ENCODE results near the gene LSM7. TPM values are rescaled to one million over a fixed set of nuclear protein-coding genes. Genes with fewer than 3 reads are reported as not detected.
A peak's percentile ranks its signal among the peaks of the same experiment; 100 is the strongest.

LSM7 gene
- polyA plus RNA-seq (2013, experiment 1 of 2) = 355 TPM
- 354 TPM for polyA plus RNA-seq (2013, experiment 2 of 2)

GRCh38 chr19:2328401-2329148 lies at the start of gene LSM7, which contains the start of gene SPPL2B:
Gene LSM7 (minus strand): TSS chr19:2328586. CDS start chr19:2328566, 20 bp downstream.
Gene SPPL2B (plus strand): TSS chr19:2328684. CDS start chr19:2328710, 26 bp downstream.
- H3K36me3 ChIP-seq (ENCODE audit: control insufficient read depth, insufficient read depth, low read length) = peaks cover 2% of the 10 kb centered on the region
- peak within 1 kb of the TSS; percentile 98 for H3K9ac ChIP-seq (ENCODE audit: low read length)
- H2BK5ac ChIP-seq (ENCODE audit: low read length) = no peak within 1 kb of the TSS
- H3K56ac ChIP-seq (ENCODE audit: low read length) = peak within 1 kb of the TSS; percentile 99
- no peak within 1 kb of the TSS for H2BK15ac ChIP-seq (replicated peaks; ENCODE audit: low read depth)
- peak within 1 kb of the TSS; percentile 60 for H3K27ac ChIP-seq (ENCODE audit: low read depth, low read length)
- no peak within 1 kb of the TSS for H2BK120ac ChIP-seq (ENCODE audit: low read depth, low read length)
- H3K27me3 ChIP-seq (ENCODE audit: insufficient read depth, low read length, poor library complexity) = no peaks in the 10 kb centered on the region
- H2AK5ac ChIP-seq (ENCODE audit: low read length) = no peak within 1 kb of the TSS
- H3K4me3 ChIP-seq (ENCODE audit: low read length) = peak within 1 kb of the TSS; percentile 99
- H3K18ac ChIP-seq (ENCODE audit: low read length) = peak within 1 kb of the TSS; percentile 63
- no peak within 1 kb of the TSS for H4K8ac ChIP-seq (ENCODE audit: low read depth, low read length)
- H3K79me2 ChIP-seq (ENCODE audit: control insufficient read depth, insufficient read depth, low read length) = peaks cover 54% of the 10 kb centered on the region
- no peak within 1 kb of the TSS for H4K5ac ChIP-seq (ENCODE audit: low read length)
- H3K4me2 ChIP-seq (ENCODE audit: low read length) = peak within 1 kb of the TSS; percentile 77
- H3K4me1 ChIP-seq (ENCODE audit: control insufficient read depth, low read depth, low read length) = peaks cover 2% of the 10 kb centered on the region
- H3K4ac ChIP-seq (ENCODE audit: low read depth, low read length) = peak within 1 kb of the TSS; percentile 81
- H3K23ac ChIP-seq (ENCODE audit: low read length) = peak within 1 kb of the TSS; percentile 99
- no CpG with 5 or more reads among the region's 89 CpGs for WGBS (ENCODE audit: extremely low coverage, insufficient coverage, low lambda C conversion rate)
- peaks cover 29% of the 10 kb centered on the region for H3K79me1 ChIP-seq (ENCODE audit: low read length)
- peak; percentile 90 for DNase-seq

GRCh38 chr19:2376784-2377519 lies 48.6 kb upstream of the LSM7 start:
- WGBS (ENCODE audit: extremely low coverage, insufficient coverage, low lambda C conversion rate) = no CpG with 5 or more reads among the region's 15 CpGs

GRCh38 chr19:2375353-2376121 lies 47.2 kb upstream of the LSM7 start:
- H3K79me1 ChIP-seq (ENCODE audit: low read length) = no peaks in the 10 kb centered on the region
- H3K18ac ChIP-seq (ENCODE audit: low read length) = no peak overlapping the region
- H3K36me3 ChIP-seq (ENCODE audit: control insufficient read depth, insufficient read depth, low read length) = no peaks in the 10 kb centered on the region
- H3K79me2 ChIP-seq (ENCODE audit: control insufficient read depth, insufficient read depth, low read length) = no peaks in the 10 kb centered on the region
- no peak overlapping the region for H3K56ac ChIP-seq (ENCODE audit: low read length)
- H4K8ac ChIP-seq (ENCODE audit: low read depth, low read length) = no peak overlapping the region
- no peak overlapping the region for H3K4me2 ChIP-seq (ENCODE audit: low read length)
- H3K4ac ChIP-seq (ENCODE audit: low read depth, low read length) = no peak overlapping the region
- H2BK5ac ChIP-seq (ENCODE audit: low read length) = no peak overlapping the region
- H3K27ac ChIP-seq (ENCODE audit: low read depth, low read length) = no peak overlapping the region
- no peak overlapping the region for H2AK5ac ChIP-seq (ENCODE audit: low read length)
- no peaks in the 10 kb centered on the region for H3K4me1 ChIP-seq (ENCODE audit: control insufficient read depth, low read depth, low read length)
- no peak overlapping the region for H2BK15ac ChIP-seq (replicated peaks; ENCODE audit: low read depth)
- H3K4me3 ChIP-seq (ENCODE audit: low read length) = no peak overlapping the region
- no peak for DNase-seq
- H3K9ac ChIP-seq (ENCODE audit: low read length) = no peak overlapping the region
- H3K27me3 ChIP-seq (ENCODE audit: insufficient read depth, low read length, poor library complexity) = no peaks in the 10 kb centered on the region
- no peak overlapping the region for H3K23ac ChIP-seq (ENCODE audit: low read length)
- no peak overlapping the region for H2BK120ac ChIP-seq (ENCODE audit: low read depth, low read length)
- no peak overlapping the region for H4K5ac ChIP-seq (ENCODE audit: low read length)
- WGBS (ENCODE audit: extremely low coverage, insufficient coverage, low lambda C conversion rate) = no CpG with 5 or more reads among the region's 7 CpGs

More at GRCh38 chr19:2376784-2377519, 48.6 kb upstream of the LSM7 start:
- Histone ChIP-seq H2BK15ac (replicated peaks; ENCODE audit: low read depth) (no peak overlapping the region), H2BK120ac (ENCODE audit: low read depth, low read length) (no peak overlapping the region), H2BK5ac (ENCODE audit: low read length) (no peak overlapping the region), H3K23ac (ENCODE audit: low read length) (no peak overlapping the region), H3K4me3 (ENCODE audit: low read length) (no peak overlapping the region), H3K4ac (ENCODE audit: low read depth, low read length) (no peak overlapping the region), H3K18ac (ENCODE audit: low read length) (no peak overlapping the region), H3K36me3 (ENCODE audit: control insufficient read depth, insufficient read depth, low read length) (no peaks in the 10 kb centered on the region), H4K5ac (ENCODE audit: low read length) (no peak overlapping the region), H3K9ac (ENCODE audit: low read length) (no peak overlapping the region), H3K79me2 (ENCODE audit: control insufficient read depth, insufficient read depth, low read length) (no peaks in the 10 kb centered on the region), H4K8ac (ENCODE audit: low read depth, low read length) (no peak overlapping the region), H2AK5ac (ENCODE audit: low read length) (no peak overlapping the region), H3K27ac (ENCODE audit: low read depth, low read length) (no peak overlapping the region), H3K4me2 (ENCODE audit: low read length) (no peak overlapping the region), H3K56ac (ENCODE audit: low read length) (no peak overlapping the region), H3K79me1 (ENCODE audit: low read length) (no peaks in the 10 kb centered on the region), H3K4me1 (ENCODE audit: control insufficient read depth, low read depth, low read length) (no peaks in the 10 kb centered on the region), H3K27me3 (ENCODE audit: insufficient read depth, low read length, poor library complexity) (no peaks in the 10 kb centered on the region)
- DNase-seq = no peak

- Histone ChIP-seq H2BK5ac (ENCODE audit: low read length) (no peak overlapping the region), H3K9ac (ENCODE audit: low read length) (no peak overlapping the region), H3K4ac (ENCODE audit: low read depth, low read length) (no peak overlapping the region), H2BK120ac (ENCODE audit: low read depth, low read length) (no peak overlapping the region), H3K4me3 (ENCODE audit: low read length) (no peak overlapping the region), H3K79me1 (ENCODE audit: low read length) (no peaks in the 10 kb centered on the region), H3K23ac (ENCODE audit: low read length) (no peak overlapping the region), H3K79me2 (ENCODE audit: control insufficient read depth, insufficient read depth, low read length) (no peaks in the 10 kb centered on the region), H3K56ac (ENCODE audit: low read length) (no peak overlapping the region), H3K18ac (ENCODE audit: low read length) (no peak overlapping the region), H2BK15ac (replicated peaks; ENCODE audit: low read depth) (no peak overlapping the region), H4K5ac (ENCODE audit: low read length) (no peak overlapping the region), H3K4me2 (ENCODE audit: low read length) (no peak overlapping the region), H3K4me1 (ENCODE audit: control insufficient read depth, low read depth, low read length) (no peaks in the 10 kb centered on the region), H4K8ac (ENCODE audit: low read depth, low read length) (no peak overlapping the region), H3K36me3 (ENCODE audit: control insufficient read depth, insufficient read depth, low read length) (no peaks in the 10 kb centered on the region), H3K27ac (ENCODE audit: low read depth, low read length) (no peak overlapping the region), H2AK5ac (ENCODE audit: low read length) (no peak overlapping the region), H3K27me3 (ENCODE audit: insufficient read depth, low read length, poor library complexity) (no peaks in the 10 kb centered on the region)
- no CpG with 5 or more reads among the region's 13 CpGs for WGBS (ENCODE audit: extremely low coverage, insufficient coverage, low lambda C conversion rate)
- no peak for DNase-seq
These were observed 46.4 kb upstream of the LSM7 start for GRCh38 chr19:2374808-2375207.

- Histone ChIP-seq H3K9ac (ENCODE audit: low read length) (no peak overlapping the region), H3K4me3 (ENCODE audit: low read length) (no peak overlapping the region), H3K27ac (ENCODE audit: low read depth, low read length) (no peak overlapping the region), H3K4me1 (ENCODE audit: control insufficient read depth, low read depth, low read length) (no peaks in the 10 kb centered on the region), H2BK120ac (ENCODE audit: low read depth, low read length) (no peak overlapping the region), H2BK15ac (replicated peaks; ENCODE audit: low read depth) (no peak overlapping the region), H3K4me2 (ENCODE audit: low read length) (no peak overlapping the region), H3K4ac (ENCODE audit: low read depth, low read length) (no peak overlapping the region), H3K56ac (ENCODE audit: low read length) (no peak overlapping the region), H3K27me3 (ENCODE audit: insufficient read depth, low read length, poor library complexity) (no peaks in the 10 kb centered on the region), H3K36me3 (ENCODE audit: control insufficient read depth, insufficient read depth, low read length) (no peaks in the 10 kb centered on the region), H4K8ac (ENCODE audit: low read depth, low read length) (no peak overlapping the region), H3K23ac (ENCODE audit: low read length) (no peak overlapping the region), H2BK5ac (ENCODE audit: low read length) (no peak overlapping the region), H3K79me1 (ENCODE audit: low read length) (no peaks in the 10 kb centered on the region), H3K79me2 (ENCODE audit: control insufficient read depth, insufficient read depth, low read length) (no peaks in the 10 kb centered on the region), H2AK5ac (ENCODE audit: low read length) (no peak overlapping the region), H3K18ac (ENCODE audit: low read length) (no peak overlapping the region), H4K5ac (ENCODE audit: low read length) (no peak overlapping the region)
- DNase-seq = no peak
- WGBS (ENCODE audit: extremely low coverage, insufficient coverage, low lambda C conversion rate) = no CpG with 5 or more reads among the region's 11 CpGs
These were observed 43.8 kb upstream of the LSM7 start for GRCh38 chr19:2372076-2372612.

Measured in mesendoderm (in vitro differentiated cells).